Stimulated activated naive CD8-positive, alpha-beta T cell treated with anti-CD3 and anti-CD28 coated beads, Interleukin-15, Interleukin-2, amounts not matched to agents 100 ng/mL and 50 ng/mL, for 24 hours (primary cell): Measurements from ENCODE around the gene B4GALNT3.

ENCODE experiments used
- H3K27ac Mint-ChIP-seq: one replicate; pipeline ENCODE4 v1.8.0; 2021; ENCODE audit warnings: mild to moderate bottlenecking, mixed read lengths
- H3K27me3 Mint-ChIP-seq: one replicate; pipeline ENCODE4 v1.8.0; 2021; ENCODE audit warnings: mixed read lengths
- H3K36me3 Mint-ChIP-seq: one replicate; pipeline ENCODE4 v1.8.0; 2021; ENCODE audit warnings: low read depth, mixed read lengths
- H3K4me1 Mint-ChIP-seq: one replicate; pipeline ENCODE4 v1.8.0; 2021; ENCODE audit warnings: low read depth, mixed read lengths
- H3K4me3 Mint-ChIP-seq: one replicate; pipeline ENCODE4 v1.8.0; 2021; ENCODE audit warnings: mild to moderate bottlenecking, mixed read lengths
- H3K9me3 Mint-ChIP-seq: one replicate; pipeline ENCODE4 v1.8.0; 2021; ENCODE audit warnings: mixed read lengths

Gene B4GALNT3

DNA sequence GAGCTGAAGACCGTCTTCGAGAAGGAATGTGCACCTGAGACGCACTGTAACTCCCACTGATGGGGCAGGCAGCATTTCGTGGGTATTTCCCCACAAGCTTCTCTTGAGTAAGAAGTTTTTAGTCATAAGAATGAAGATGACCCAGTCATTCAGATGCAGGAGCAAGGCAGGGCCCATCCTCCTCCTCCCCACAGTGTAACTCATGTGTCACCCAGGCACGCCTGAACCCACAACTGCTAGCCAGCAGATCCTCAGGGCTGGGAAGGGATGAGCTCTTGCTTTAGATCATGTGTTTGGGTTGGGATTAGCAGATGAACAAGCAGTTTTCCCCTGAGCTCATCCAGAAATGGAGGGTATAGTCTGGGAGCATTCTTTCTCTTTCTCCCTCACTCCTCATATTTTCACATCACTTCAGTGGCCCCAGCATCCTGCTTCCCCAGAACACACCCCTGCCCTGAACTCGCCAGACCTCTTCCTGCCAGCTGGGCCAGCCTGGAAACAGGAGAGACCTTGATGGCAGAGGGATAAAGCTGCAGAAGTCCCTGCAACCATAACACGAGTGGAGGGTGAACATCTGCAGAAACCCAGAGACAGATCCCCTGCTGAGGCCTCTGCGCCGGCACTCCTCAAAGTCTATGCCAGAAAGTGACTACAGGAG is 73.3 kb downstream of the B4GALNT3 start:
- H3K9me3 Mint-ChIP-seq: peaks cover 20% of the 10 kb centered on the region
- peaks cover 4% of the 10 kb centered on the region for H3K27me3 Mint-ChIP-seq
- H3K27ac Mint-ChIP-seq: no peak overlapping the region
- no peaks in the 10 kb centered on the region for H3K4me1 Mint-ChIP-seq
- H3K36me3 Mint-ChIP-seq: peaks cover 6% of the 10 kb centered on the region
- no peak overlapping the region for H3K4me3 Mint-ChIP-seq

- peaks cover 3% of the 10 kb centered on the region for H3K4me1 Mint-ChIP-seq
- no peak overlapping the region for H3K27ac Mint-ChIP-seq
- H3K4me3 Mint-ChIP-seq: no peak overlapping the region
- peaks cover 20% of the 10 kb centered on the region for H3K9me3 Mint-ChIP-seq
- H3K36me3 Mint-ChIP-seq: peaks cover 6% of the 10 kb centered on the region
- H3K27me3 Mint-ChIP-seq: peaks cover 4% of the 10 kb centered on the region
Measured at GRCh38 chr12:533718-534117, 74.0 kb downstream of the B4GALNT3 start.

GRCh38 chr12:534216-534615 is 74.5 kb downstream of the B4GALNT3 start:
- peaks cover 18% of the 10 kb centered on the region for H3K9me3 Mint-ChIP-seq
- no peak overlapping the region for H3K4me3 Mint-ChIP-seq

DNA sequence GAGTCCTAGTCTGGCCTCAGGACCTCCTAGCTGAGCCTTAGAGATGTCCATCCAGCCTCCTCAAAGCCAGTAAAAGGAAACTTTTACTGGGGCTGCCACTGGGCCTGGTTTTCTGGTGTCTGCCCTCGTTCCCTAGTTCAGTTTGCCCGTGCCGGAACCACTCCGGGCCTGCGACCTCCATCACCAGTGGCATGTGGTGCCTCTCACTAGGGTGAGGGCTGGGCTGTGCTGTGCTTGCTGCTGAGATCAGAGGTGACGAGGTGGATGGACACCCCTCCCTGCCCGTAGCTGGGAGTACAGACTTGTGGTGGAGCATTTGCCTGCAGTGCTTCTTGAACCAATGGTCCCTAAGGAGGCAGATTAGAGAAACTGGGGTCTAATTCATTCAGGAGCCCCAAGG is 75.7 kb downstream of the B4GALNT3 start:
- H3K4me3 Mint-ChIP-seq: no peak overlapping the region
- H3K36me3 Mint-ChIP-seq: peaks cover 6% of the 10 kb centered on the region
- H3K4me1 Mint-ChIP-seq: peaks cover 19% of the 10 kb centered on the region
- peaks cover 12% of the 10 kb centered on the region for H3K9me3 Mint-ChIP-seq
- peaks cover 4% of the 10 kb centered on the region for H3K27me3 Mint-ChIP-seq
- no peak overlapping the region for H3K27ac Mint-ChIP-seq

More at GRCh38 chr12:534216-534615, 74.5 kb downstream of the B4GALNT3 start:
- Mint-ChIP-seq H3K27ac (no peak overlapping the region), H3K4me1 (peaks cover 8% of the 10 kb centered on the region), H3K36me3 (peaks cover 6% of the 10 kb centered on the region), H3K27me3 (peaks cover 4% of the 10 kb centered on the region)

DNA sequence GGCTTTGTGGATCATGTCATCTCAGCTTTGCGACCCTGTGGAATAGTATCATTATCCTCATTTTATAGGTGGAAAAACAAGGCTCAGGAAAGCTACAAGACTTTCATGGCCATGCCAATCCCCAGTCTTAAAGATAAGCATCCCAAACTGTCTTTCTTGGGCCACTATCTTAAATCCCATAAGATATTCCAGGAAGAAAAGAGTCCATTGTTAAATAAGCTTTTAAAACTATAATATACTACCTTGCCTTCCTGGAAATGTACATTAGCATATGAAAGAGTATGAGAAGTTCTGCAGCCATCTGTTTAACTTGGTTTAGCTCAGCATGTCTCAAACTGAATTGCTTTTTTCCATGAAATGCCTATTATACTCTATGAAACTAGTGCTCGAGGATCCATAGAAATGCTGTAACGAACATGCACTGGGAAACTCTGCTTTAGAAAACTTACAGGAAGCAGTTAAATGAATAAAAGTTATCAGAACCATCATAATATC is 77.1 kb downstream of the B4GALNT3 start:
- peaks cover 6% of the 10 kb centered on the region for H3K9me3 Mint-ChIP-seq
- H3K27me3 Mint-ChIP-seq: peaks cover 4% of the 10 kb centered on the region
- H3K27ac Mint-ChIP-seq: no peak overlapping the region
- peaks cover 6% of the 10 kb centered on the region for H3K36me3 Mint-ChIP-seq
- no peak overlapping the region for H3K4me3 Mint-ChIP-seq
- peaks cover 21% of the 10 kb centered on the region for H3K4me1 Mint-ChIP-seq

DNA sequence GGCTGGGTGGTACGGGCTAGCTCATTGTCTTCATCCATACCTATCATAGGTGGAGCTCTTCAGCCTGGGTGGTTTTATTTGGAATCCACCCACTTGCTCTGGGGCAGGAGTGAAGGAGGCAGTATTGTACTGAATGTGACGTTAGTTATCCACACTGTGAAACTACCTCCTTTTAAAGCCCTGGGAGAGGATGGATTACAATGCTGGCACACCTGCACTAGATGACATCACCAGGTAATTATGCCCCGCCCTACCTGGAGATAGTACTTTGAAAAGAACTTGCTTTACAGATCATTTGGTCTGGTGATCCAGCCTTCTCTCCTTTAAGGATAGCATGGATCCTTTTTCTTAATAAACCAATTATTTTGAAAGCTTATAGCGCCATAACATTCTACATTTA is 78.0 kb downstream of the B4GALNT3 start:
- Mint-ChIP-seq H3K4me3 (no peak overlapping the region), H3K9me3 (no peaks in the 10 kb centered on the region), H3K36me3 (no peaks in the 10 kb centered on the region), H3K27ac (no peak overlapping the region), H3K27me3 (peaks cover 4% of the 10 kb centered on the region), H3K4me1 (peaks cover 21% of the 10 kb centered on the region)

DNA sequence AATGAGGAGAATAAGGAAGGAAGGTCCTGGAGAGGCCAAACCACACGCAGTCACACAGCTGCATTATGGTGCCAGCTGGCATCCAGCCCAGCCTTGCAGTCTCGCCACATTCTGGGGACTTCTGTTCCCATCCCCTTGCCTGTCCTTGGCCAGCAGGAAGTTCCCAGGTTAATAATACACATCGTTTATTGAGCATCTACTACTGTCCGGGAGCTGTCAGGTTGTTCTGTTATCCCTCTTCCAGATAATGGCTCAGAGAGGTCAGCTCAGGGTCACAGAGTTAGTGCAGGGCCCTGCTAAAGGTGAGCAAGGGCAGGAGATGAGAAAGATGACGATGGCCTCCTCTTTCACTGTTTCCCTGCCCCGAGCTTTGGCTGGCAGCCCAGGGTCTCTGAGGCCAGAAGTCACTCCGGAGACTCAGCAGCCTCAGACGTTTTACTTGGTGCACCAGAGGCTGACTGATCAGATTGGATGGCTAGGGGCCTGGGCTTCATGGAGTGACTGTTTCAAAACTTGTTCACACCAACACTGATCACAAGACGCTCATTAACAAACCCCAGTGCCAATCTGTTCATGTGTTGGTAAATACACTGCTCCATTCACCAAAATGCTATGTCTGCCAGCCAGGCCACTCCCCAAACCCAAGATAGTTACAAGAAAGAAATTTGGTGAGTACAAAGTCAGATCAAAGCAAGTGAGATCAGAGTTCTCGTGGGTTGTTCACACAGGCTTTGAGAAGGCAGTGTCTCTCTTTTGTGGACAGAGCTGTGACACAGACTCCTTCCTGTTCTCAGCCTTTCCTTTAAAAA is 79.2 kb downstream of the B4GALNT3 start:
- H3K4me1 Mint-ChIP-seq: peaks cover 21% of the 10 kb centered on the region
- no peaks in the 10 kb centered on the region for H3K9me3 Mint-ChIP-seq
- peaks cover 4% of the 10 kb centered on the region for H3K27me3 Mint-ChIP-seq
- no peak overlapping the region for H3K27ac Mint-ChIP-seq
- no peak overlapping the region for H3K4me3 Mint-ChIP-seq
- H3K36me3 Mint-ChIP-seq: no peaks in the 10 kb centered on the region

DNA sequence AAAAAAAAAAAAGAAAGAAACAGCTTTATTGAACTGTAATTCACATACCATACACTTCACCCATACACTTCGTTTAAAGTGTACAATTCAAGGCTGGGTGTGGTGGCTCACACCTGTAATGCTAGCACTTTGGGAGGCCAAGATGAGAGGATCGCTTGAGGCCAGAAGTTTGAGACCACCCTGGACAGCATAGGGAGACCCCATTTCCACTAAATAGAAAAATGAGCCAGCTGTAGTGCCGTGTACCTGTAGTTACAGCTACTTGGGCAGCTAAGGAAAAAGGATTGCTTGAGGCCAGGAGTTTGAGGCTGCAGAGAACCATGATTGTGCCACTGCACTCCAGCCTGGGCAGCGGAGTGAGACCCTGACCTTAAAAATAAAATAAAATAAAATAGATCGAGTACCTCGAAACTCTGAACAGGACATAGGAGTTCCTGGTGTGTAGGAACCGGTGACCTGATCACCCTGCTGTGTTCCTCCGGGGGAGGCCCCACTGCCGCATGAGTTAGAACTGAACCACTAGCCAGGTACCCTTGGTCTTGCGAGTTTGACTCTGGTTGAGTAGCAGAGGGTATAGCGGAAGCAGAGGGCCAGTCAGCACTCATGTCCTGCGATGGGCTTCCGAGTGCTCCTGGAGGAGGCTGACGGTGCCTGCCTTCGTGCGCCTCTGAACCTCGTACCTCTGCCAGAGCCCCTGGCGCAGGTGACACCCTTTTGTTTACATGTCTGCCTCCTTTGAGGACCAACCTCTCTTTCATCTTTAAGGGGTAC is 80.0 kb downstream of the B4GALNT3 start:
- H3K4me3 Mint-ChIP-seq: no peak overlapping the region

DNA sequence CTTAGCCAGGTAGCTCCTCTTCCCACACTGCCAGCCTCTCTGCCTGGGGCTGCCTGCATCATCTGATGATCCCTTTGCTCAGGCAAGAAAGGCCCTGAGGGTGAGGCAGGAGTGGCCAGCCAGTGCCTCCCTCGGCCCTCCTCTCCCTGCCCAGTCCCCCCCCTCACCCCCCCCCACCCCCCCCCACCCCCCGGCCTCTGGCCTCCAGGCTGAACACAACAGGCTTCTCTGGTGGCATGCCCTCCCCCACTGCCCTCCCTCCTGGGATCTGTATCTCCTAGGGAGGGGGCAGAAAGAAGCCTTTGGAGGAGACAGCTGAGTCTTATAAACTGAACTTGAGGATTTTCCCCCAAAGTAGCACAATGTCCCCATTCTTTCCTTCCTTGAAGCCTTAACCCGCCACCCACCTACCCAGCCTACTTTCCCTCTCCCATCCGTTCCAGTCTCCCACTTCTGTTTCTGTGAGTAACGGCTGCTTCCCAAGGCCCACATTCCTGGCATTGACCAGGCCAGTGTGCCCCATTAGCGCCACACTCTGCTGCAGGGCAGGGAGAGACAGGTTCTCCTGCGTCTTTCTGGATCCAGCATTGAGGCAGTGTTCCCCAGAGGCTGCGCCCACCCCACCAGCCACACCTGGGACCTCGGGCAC is 82.1 kb downstream of the B4GALNT3 start:
- peaks cover 26% of the 10 kb centered on the region for H3K4me1 Mint-ChIP-seq
- no peak overlapping the region for H3K4me3 Mint-ChIP-seq
- H3K36me3 Mint-ChIP-seq: no peaks in the 10 kb centered on the region
- peaks cover 15% of the 10 kb centered on the region for H3K27me3 Mint-ChIP-seq
- H3K27ac Mint-ChIP-seq: no peak overlapping the region
- no peaks in the 10 kb centered on the region for H3K9me3 Mint-ChIP-seq

More for the DNA sequence above, 80.0 kb downstream of the B4GALNT3 start:
- Mint-ChIP-seq H3K27ac (no peak overlapping the region), H3K27me3 (peaks cover 10% of the 10 kb centered on the region), H3K4me1 (peaks cover 24% of the 10 kb centered on the region), H3K36me3 (no peaks in the 10 kb centered on the region), H3K9me3 (no peaks in the 10 kb centered on the region)

GRCh38 chr12:542395-543113 is 82.8 kb downstream of the B4GALNT3 start:
- no peaks in the 10 kb centered on the region for H3K36me3 Mint-ChIP-seq
- H3K9me3 Mint-ChIP-seq: no peaks in the 10 kb centered on the region
- peaks cover 16% of the 10 kb centered on the region for H3K27me3 Mint-ChIP-seq
- peaks cover 30% of the 10 kb centered on the region for H3K4me1 Mint-ChIP-seq
- H3K27ac Mint-ChIP-seq: no peak overlapping the region
- H3K4me3 Mint-ChIP-seq: no peak overlapping the region

DNA sequence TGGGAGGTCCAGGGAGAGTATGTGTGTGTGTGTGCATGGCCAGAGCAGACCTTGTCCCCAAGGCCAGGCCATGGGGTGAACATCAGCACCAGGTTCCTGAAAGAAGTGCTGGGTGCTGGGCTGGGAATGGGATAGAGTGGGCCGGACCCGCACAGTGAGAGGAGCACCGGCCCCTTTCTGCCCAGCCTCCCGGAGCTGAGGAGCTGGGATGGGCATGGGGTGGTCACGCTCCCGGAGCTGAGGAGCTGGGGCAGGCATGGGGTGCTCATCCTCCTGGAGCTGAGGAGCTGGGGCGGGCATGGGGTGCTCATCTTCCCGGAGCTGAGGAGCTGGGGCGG is 83.3 kb downstream of the B4GALNT3 start:
- Mint-ChIP-seq H3K27ac (no peak overlapping the region), H3K27me3 (peaks cover 19% of the 10 kb centered on the region), H3K9me3 (no peaks in the 10 kb centered on the region), H3K36me3 (no peaks in the 10 kb centered on the region), H3K4me3 (no peak overlapping the region), H3K4me1 (peaks cover 30% of the 10 kb centered on the region)

DNA sequence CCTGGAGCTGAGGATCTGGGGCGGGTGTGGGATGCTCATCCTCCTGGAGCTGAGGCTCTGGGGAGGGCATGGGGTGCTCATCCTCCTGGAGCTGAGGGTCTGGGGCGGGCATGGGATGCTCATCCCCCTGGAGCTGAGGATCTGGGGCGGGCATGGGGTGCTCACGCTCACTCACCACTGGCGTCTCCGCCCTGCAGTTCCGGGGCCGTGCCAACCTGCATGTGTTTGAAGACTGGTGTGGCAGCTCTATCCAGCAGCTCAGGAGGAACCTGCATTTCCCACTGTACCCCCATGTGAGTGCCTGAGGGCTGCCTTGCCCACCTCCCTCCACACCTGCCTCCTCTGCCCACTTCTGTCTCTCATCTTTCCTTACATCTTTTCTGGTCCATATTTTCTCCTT is 84.4 kb downstream of the B4GALNT3 start:
- Mint-ChIP-seq H3K4me3 (no peak overlapping the region), H3K4me1 (peaks cover 22% of the 10 kb centered on the region), H3K27me3 (peaks cover 19% of the 10 kb centered on the region), H3K36me3 (no peaks in the 10 kb centered on the region), H3K9me3 (no peaks in the 10 kb centered on the region), H3K27ac (no peak overlapping the region)

- no peaks in the 10 kb centered on the region for H3K9me3 Mint-ChIP-seq
- H3K36me3 Mint-ChIP-seq: no peaks in the 10 kb centered on the region
- no peak overlapping the region for H3K27ac Mint-ChIP-seq
- peaks cover 14% of the 10 kb centered on the region for H3K4me1 Mint-ChIP-seq
- peaks cover 19% of the 10 kb centered on the region for H3K27me3 Mint-ChIP-seq
- no peak overlapping the region for H3K4me3 Mint-ChIP-seq
Measured at GRCh38 chr12:544941-545635, 85.3 kb downstream of the B4GALNT3 start.

GRCh38 chr12:545835-546234 is 86.1 kb downstream of the B4GALNT3 start:
- H3K9me3 Mint-ChIP-seq: no peaks in the 10 kb centered on the region
- peaks cover 9% of the 10 kb centered on the region for H3K4me1 Mint-ChIP-seq
- no peak overlapping the region for H3K27ac Mint-ChIP-seq
- H3K27me3 Mint-ChIP-seq: peaks cover 19% of the 10 kb centered on the region
- no peak overlapping the region for H3K4me3 Mint-ChIP-seq
- no peaks in the 10 kb centered on the region for H3K36me3 Mint-ChIP-seq
